Esophagus mucosa (tissue), 1 donor: ENCODE results near the gene MCEE. TPM values are rescaled to one million over a fixed set of nuclear protein-coding genes. Genes with fewer than 3 reads are reported as not detected.

ENCODE experiments used
- ATAC-seq: fragments of 200-7000 bp; cut with Tn5 transposase; one replicate; pipeline ENCODE4 v1.9.1; 2020
- total RNA-seq: library from RNA; stranded (reverse); gene quantifications from one replicate; pipeline ENCODE4 v1.2.4, GENCODE V29; 2023
- donor health status: DM: yes; HTN: yes; CAD: no.

Gene MCEE
- total RNA-seq, 1 donor from 2014 or later = 33.8 TPM

DNA sequence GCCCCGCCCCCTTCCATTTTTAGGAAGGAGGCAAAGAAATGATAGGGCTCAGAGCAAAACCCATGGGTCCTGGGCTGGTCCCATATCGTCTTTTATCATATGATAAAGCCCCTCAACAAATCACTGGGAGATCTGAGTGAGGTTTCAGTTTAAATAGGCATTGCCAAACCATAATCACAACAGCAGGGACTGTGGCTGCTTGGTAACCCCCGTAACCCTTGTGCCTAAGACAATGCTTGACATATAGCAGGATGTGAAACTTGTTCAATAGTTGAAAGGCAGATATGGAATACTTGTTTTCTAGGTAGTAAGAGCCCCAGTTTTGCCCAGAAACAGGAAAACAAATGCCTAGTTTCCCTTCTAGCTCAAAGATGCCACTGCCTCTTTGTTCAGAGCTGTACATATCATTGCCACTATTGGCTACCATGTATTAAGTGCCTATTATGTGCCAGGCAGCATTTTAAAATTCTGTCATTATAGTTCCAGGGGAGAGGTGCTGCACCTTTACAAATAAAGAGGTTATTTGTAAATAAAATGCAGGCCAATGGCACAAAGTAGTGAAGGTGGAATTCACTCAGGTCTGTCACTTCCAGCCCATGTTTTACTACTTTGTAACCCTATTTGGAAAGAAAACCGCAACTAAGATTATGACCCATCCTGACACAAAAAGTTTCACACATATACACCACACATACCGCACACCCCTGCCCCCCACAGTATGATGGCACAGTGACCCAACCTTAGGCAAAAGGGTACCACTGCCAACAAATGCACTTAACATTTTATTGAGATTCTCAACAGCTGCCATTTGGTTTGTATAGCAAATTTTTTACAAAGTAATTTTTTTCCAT lies 47.4 kb downstream of the MCEE start:
- ATAC-seq = no peak

DNA sequence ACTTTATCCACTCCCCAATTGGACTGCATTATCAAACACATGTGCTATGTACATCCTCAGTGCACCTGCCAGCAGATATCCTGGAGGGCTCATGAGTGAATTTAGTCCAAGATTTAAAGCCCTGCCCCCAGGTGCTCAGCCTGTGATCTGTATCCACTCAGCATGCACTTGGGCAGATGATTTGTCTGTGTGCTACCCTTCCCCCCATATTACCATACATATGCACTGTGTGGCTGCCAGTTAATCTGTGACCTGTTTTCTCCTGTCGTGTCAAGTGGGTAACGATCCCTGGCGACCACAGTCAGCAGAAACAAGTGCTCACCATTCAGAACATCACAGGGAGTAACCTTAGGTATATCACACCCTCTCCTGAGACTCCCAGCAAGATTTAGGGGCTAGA lies 51.4 kb downstream of the MCEE start:
- no peak for ATAC-seq

DNA sequence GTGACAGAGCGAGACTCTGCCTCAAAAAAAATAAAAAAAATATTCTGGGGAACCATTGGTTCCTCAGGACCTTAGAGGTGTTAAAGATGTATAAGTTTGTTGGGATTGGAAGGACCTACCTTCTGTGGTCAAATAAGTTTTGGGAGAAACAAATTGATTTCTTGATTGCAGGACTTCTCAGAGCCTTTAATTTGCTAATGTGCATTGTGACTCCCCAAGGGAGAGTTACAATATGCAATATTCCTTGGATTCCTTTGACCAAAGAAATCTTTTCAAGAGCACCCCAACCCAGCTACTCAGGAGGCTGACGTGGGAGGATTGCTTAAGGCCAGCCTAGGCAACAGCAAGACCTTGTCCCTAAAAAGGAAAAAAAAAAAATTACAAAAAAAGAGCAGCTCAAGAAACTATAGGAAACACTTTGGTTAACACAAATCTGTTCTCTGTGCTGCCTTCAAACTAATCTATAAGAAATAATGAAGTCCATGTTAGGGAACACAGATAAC lies 55.1 kb downstream of the MCEE start:
- no peak for ATAC-seq

DNA sequence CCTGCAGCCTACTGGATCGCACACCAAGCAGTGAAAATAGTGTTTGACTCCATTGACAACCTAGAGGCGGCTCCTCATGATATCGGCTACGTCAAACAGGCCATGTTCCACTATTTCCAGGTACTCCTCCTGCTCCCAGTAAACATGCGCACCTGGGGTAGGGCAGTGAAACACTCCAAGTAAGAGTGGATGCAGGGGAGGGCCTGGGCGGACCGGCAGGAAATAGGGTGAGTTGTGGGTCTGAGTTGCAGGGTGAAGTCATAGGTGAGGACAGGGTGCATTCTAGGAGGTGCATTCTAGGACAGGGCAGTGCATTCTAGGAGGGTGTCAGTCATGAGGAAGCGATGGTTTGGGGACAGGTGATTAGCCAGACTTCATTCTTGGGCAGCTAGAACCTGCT lies 56.6 kb downstream of the MCEE start:
- peak; percentile 41 for ATAC-seq

DNA sequence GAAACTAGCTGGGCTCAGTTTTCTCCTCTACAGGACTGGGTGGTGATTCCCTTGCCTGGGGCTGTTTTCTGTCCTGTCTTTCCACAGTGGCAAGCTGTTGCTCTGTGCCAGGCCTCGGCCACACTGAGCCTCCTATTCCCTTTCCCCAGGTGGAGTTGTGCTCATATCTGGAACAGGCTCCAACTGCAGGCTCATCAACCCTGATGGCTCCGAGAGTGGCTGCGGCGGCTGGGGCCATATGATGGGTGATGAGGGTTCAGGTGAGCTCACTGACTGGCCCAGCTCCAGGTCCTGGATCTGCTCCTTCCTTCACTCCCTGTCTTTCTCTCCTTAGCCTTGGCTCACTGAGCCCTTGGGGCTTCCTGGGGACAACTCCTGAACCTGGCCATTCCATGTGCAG lies 57.5 kb downstream of the MCEE start:
- no peak for ATAC-seq

DNA sequence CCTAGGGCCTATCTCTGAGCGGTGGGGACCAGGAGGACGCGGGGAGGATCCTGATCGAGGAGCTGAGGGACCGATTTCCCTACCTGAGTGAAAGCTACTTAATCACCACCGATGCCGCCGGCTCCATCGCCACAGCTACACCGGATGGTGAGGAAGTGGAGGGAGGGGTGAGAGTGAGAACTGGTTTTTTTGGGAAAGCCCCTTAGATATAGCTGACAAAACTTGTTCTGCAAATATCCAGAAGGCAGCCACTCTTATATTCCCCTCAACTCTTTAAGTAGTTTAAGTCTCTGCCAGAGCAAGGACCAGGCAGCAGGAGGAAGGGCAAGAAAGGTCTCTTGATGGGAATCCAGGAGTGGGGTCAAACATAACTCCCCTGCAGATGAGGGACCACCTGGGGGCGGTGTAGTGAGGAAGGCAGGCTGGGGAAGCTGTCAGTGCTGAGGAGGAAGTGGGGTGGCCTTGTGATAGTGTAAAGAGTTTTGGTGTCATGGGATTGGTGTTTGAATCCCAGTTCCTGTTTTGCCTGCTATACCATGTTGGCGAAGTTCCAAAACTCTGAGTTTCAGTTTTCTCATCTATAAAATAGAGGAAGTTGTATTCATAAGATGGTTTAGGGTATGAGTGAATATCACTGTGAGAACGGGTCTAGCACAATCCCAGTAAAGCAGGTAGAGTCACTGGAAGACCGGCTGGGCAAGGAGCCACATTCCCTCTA lies 58.2 kb downstream of the MCEE start:
- ATAC-seq = peak; percentile 56

DNA sequence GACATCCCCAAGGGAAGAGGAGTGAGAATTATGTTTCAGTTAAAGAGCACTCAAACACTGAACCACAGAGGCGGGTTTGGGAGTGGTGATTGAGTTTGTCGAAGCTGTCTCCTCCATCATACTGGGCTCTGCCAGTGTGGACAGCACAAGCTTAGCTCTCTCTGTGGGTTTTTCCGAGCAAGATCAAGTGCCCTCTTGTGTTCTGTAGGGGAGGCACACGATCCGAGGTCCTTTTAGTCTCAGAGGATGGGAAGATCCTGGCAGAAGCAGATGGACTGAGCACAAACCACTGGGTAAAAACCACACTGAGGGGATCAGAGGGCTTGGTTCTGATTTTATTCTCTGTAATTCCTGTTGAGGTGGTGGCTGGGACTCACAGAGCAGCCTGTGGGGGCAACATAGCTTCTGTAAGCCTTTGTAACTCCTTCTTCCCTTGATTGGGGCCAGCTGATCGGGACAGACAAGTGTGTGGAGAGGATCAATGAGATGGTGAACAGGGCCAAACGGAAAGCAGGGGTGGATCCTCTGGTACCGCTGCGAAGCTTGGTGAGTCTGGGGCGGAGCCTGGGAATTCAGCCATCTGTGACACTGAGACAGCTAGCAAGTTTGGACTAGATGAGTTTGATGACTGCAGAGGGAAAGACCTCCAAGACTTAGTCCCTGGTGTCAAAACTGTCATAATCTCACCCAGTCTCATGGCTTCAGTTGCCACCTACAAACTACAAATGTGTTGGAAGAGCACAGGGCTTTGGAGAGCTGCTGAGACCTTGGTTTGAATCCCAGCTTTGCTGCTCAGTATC lies 59.5 kb downstream of the MCEE start:
- peak; percentile 23 for ATAC-seq

DNA sequence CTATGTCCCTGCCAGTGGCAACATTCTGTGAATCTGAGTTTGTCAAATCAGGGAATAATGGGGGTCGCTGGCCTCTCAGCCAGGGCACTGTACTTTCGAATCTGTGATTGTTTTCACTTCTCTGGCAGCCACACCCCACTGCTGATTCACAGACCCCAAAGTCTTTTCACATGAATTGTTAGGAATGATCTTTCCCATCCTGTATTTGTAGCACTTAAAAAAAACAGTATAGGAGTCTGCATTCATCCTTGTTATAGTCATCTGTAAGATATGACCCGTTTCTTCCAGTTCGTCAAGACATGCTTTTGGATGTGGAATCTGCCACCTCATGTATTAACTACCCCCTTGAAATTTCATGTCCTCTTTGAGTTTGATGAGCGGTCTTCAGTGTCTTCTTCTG lies 60.7 kb downstream of the MCEE start:
- ATAC-seq = no peak

DNA sequence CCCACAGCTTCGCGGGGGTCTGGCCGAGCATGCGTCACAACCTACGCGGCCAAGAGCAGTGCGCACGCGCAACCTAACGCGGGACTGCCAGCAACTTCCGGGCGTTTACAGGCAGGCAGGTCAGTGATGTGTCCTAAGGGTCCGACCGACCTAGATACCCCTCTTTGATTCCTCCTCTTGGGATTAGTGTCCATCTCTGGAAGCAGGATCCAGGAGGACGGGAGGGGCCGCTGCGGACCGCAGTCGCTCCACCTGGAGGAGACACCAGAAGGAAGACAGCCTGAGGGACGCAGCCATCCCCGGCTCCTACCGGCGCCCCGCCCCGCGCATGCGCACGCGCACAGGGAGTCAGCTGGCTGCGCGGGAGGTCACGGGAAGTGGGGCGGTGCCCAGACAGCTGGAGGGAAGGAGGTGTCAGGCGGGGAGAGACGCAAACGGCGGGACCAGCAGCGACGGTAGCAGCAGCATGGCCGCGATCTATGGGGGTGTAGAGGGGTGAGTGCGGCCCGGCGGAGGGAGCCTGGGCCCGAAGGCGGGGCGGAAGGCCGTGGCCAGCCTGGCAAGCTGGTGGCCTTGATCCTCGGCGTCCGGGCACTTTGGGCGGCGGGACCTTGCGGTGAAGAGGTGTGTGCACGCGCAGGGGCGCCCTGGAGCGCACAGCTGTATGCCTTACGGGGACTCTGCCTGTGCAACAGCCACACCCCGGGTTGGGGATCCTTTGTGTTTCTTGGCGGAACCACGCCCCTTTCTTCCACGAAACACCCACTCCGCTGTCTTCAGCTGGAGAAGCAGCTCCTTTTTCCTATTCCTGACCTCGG lies 61.6 kb downstream of the MCEE start, which contains the start of gene NAGK:
NAGK (plus strand) TSS at position 431 of the 818 bp plus-strand sequence; CDS start at position 467, 36 bp downstream.
- ATAC-seq = peak; percentile 78

DNA sequence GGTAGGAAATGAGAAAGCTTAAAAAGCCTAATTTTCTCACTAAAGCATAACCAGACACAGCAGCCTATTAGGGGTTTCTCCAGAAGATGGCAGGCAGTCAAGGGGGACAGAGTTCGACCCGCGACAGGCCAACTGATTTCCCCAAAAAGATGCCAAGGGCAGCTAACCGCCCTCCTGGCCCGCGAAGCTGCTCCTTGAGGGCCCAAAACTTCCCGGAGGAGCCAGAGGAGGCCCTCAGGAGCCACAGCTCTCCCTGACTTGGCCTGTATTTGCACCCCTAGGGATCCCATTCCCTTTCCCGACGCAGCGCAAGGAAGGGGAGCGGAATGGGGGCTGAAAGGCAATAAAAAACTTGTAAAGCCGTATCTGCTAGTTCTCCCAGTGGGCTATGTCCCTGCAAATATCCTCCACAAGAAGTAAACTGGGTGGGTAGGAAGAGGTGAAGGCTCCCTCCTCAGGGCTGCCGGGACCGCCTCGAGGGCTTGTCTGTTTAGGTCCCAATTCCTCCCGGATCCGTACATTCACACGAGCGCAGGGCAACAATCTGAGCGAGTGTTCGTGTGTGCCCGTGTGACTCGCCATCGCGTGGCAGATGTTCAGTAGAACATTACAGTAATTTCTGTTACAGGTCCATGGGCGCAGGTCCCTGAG lies 62.3 kb downstream of the MCEE start:
- no peak for ATAC-seq

DNA sequence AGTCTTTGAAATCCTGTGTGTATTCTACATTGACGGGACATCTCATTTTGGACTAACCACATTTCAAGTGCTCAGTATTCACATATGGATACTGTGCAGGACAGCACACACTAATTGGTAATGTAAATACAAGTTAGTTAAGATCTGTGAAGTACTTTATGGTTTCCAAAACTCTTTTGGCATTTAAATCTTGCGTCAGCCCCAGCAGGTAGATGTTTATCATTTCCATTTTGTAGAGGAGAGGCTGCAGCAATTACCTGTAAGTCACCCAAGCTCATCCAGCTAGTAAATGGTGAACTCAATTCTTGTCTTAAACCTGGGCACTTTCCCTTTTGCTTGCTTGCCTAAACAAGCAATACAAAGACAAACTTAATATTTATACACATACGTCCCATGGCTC lies 63.2 kb downstream of the MCEE start:
- ATAC-seq = no peak

DNA sequence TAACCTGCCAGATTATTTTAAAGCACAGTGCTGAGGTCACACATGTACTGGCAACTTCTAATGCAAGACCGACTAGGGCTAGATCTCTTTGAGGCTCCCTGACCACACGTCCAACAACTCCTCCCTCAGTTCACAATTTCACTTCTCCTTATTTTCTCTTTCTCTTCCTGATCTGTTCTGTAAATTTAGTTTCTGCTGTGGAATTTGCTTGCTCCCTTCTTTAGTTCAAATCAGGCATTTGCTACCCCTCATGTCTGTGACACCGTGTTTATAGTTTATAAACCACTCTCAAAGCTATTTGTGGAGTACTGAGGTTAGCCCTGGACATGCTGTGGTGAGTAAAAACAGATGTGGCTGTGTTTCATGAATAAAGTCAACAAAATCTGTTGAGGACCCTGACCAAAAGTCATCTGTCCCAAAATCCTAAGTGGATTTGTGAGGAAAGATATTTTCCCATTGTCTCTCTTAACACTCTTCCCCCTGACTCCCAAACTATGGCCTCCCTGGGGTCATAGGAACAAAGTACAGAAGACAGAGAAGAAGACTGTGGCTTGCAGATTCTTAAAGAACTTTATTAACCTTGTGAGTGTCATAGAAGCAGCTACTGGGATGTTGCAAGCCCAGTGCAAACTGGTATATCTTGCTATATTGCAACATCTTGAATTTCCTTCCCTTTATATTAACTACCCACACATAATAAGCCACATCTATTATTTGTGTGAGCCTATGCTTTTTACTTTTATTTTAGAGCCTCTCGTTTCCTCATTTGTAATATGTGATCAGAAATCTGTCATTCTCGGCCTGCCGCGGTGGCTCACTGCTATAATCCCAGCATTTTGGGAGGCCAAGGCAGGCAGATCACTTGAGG lies 65.0 kb downstream of the MCEE start:
- peak; percentile 62 for ATAC-seq

DNA sequence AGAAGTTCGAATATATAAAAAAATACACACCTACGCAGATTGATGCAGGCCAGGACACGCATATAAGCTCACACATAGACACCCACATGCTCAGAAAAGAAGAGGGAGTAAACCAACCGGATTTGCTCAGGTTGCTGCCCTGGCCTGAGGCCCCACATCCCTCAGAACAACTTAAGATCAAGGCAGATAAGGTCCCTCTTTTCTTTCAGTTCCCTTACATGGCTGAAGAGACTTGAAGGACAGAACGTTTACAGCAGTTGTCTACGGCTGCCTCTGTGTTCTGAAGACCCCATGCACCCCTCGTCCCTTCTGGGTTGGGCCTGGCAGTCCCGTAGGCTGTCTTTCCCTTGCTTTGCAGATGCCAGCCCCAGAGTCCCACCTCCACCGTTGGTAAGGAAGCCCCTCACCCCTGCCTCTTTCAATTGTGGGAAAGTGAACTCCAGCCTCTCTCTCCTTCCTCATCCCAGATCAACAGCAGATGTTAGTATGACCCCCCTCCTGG lies 65.9 kb downstream of the MCEE start:
- peak; percentile 52 for ATAC-seq

DNA sequence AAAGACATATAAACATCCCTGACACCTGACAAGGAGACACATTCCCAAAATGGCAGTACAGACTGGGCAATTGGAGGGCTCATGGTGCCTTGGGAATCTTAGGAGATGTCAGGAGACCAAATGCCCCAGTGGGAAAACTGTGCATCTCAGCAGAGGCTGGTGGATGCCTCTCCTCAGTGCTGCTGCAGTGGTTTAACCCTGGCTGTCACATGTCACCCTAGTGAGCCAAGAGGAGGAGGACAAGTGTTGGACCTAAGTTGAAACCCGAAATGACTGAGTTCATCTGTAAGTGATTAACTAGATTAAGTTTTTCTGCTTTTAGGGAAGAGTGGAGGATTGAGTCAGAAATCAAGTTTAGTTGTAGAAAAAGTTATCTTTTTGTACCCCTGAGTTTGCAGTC lies 66.8 kb downstream of the MCEE start:
- no peak for ATAC-seq

DNA sequence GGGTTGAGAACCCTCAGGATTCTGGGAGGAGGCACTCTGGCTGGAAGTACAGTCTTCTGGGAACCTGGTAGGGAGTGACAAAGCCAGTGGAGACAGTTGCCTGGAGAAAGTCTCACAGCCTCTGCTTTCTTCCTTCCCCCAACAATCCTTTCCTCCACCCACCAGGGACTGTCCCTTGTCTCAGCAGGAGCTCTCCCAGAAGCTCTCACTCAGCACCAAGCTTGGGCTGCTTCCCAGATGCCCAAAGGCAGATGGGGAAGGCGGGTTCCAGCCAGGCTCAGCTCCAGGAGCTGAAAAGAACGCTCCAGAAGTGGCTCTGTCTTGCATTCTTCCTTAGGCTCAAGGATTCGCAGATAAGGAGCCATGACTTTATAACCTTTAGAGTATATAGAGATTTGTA lies 69.2 kb downstream of the MCEE start:
- ATAC-seq = peak; percentile 11

DNA sequence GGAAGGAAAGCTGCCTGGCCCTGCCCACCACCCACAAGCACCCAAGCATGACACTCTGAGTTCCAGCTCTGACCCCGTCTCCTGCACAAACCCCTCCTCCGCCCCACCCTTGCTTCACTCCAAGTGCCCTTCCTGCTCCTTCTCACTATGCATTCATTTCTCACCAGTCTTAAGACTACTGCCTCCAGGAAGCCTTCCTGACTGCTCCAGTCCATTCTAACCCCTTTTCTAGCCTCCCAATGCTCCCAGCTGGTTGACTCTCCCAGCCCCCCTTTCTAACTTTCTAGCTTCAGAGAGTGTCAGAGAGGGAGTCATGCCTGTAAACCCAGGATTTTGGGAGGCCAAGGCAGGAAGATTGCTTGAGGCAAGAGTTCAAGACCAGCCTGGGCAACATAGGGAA lies 69.8 kb downstream of the MCEE start:
- ATAC-seq = no peak
